H9 (cell line): Measurements from ENCODE around the gene MAP3K20. TPM values are rescaled to one million over a fixed set of nuclear protein-coding genes. Genes with fewer than 3 reads are reported as not detected.

ENCODE experiments used
- DNase-seq: peaks from one replicate; pipeline ENCODE4 v3.0.0-alpha.2; 2017
- H2AFZ ChIP-seq: one replicate; pipeline ENCODE4 v1.6.1; 2013; ENCODE audit warnings: mild to moderate bottlenecking, low read length, control low read depth, moderate library complexity
- H2AK5ac ChIP-seq: 2 replicates; pipeline ENCODE4 v1.6.1; 2013; ENCODE audit warnings: low read length, control low read depth, mixed read lengths; ENCODE audit not compliant: insufficient read length
- H2BK120ac ChIP-seq: one replicate; pipeline ENCODE4 v1.6.1; 2013; ENCODE audit warnings: low read depth, mild to moderate bottlenecking, low read length, control low read depth, inconsistent platforms; ENCODE audit not compliant: poor library complexity, severe bottlenecking
- H2BK12ac ChIP-seq: 2 replicates; pipeline ENCODE4 v1.6.1; 2013; ENCODE audit warnings: low read length, control low read depth, mixed read lengths, low read depth; ENCODE audit not compliant: insufficient read length
- H2BK15ac ChIP-seq: 2 replicates; pipeline ENCODE4 v1.6.1; 2013; ENCODE audit warnings: low read depth, low read length, control low read depth
- H2BK20ac ChIP-seq: one replicate; pipeline ENCODE4 v1.6.1; 2013; ENCODE audit warnings: low read depth, mild to moderate bottlenecking, low read length, control low read depth, inconsistent platforms; ENCODE audit not compliant: poor library complexity, severe bottlenecking
- H2BK5ac ChIP-seq: 2 replicates; pipeline ENCODE4 v1.6.1; 2013; ENCODE audit warnings: low read length, control low read depth, mixed read lengths; ENCODE audit not compliant: insufficient read length
- H3K14ac ChIP-seq: 2 replicates; pipeline ENCODE4 v1.6.1; 2013; ENCODE audit warnings: low read length, control low read depth; ENCODE audit not compliant: insufficient read depth
- H3K18ac ChIP-seq: 2 replicates; pipeline ENCODE4 v1.6.1; 2013; ENCODE audit warnings: low read depth, mild to moderate bottlenecking, mixed read lengths, low read length, control low read depth; ENCODE audit not compliant: insufficient read length
- H3K23ac ChIP-seq: 2 replicates; pipeline ENCODE4 v1.6.1; 2013; ENCODE audit warnings: low read length, control low read depth, mixed read lengths, low read depth; ENCODE audit not compliant: insufficient read length
- H3K23me2 ChIP-seq: 2 replicates; pipeline ENCODE4 v1.6.1; 2013; ENCODE audit warnings: low read depth, mild to moderate bottlenecking, mixed read lengths, low read length, control low read depth; ENCODE audit not compliant: insufficient read length, poor library complexity, severe bottlenecking
- H3K27ac ChIP-seq: 2 replicates; pipeline ENCODE4 v1.5.1; 2013; ENCODE audit warnings: low read length, control low read depth, mixed read lengths, low read depth; ENCODE audit not compliant: insufficient read length
- H3K27me3 ChIP-seq: 2 replicates; pipeline ENCODE4 v1.6.1; 2013; ENCODE audit warnings: low read length, control low read depth, inconsistent platforms; ENCODE audit not compliant: insufficient read depth
- H3K4ac ChIP-seq: 2 replicates; pipeline ENCODE4 v1.6.1; 2013; ENCODE audit warnings: low read depth, mild to moderate bottlenecking, control low read depth, inconsistent platforms, low read length, moderate library complexity
- H3K4me1 ChIP-seq: 2 replicates; pipeline ENCODE4 v1.6.1; 2013; ENCODE audit warnings: low read length, control low read depth, inconsistent platforms; ENCODE audit not compliant: insufficient read depth
- H3K4me2 ChIP-seq: 2 replicates; pipeline ENCODE4 v1.6.1; 2013; ENCODE audit warnings: low read length, control low read depth, mixed read lengths; ENCODE audit not compliant: insufficient read length, insufficient read depth
- H3K56ac ChIP-seq: 2 replicates; pipeline ENCODE4 v1.6.1; 2013; ENCODE audit warnings: low read depth, mild to moderate bottlenecking, mixed read lengths, low read length, control low read depth; ENCODE audit not compliant: insufficient read length
- H3K79me1 ChIP-seq: 2 replicates; pipeline ENCODE4 v1.6.1; 2013; ENCODE audit warnings: low read depth, mild to moderate bottlenecking, moderate library complexity, low read length, control low read depth, inconsistent platforms; ENCODE audit not compliant: insufficient read depth, poor library complexity, severe bottlenecking
- H3K79me2 ChIP-seq: 2 replicates; pipeline ENCODE4 v1.6.1; 2013; ENCODE audit warnings: low read length, control low read depth, inconsistent platforms; ENCODE audit not compliant: insufficient read depth
- H3K9ac ChIP-seq: 2 replicates; pipeline ENCODE4 v1.6.1; 2013; ENCODE audit warnings: low read length, control low read depth, mixed read lengths; ENCODE audit not compliant: insufficient read length; ENCODE audit errors: extremely low read depth
- H3K9me3 ChIP-seq: one replicate; pipeline ENCODE4 v1.6.1; 2013; ENCODE audit warnings: low read depth, low read length, inconsistent platforms; ENCODE audit not compliant: control insufficient read depth
- H3T11ph ChIP-seq: one replicate; pipeline ENCODE4 v1.6.1; 2013; ENCODE audit warnings: mild to moderate bottlenecking, low read length, control low read depth, inconsistent platforms
- H4K20me1 ChIP-seq: one replicate; pipeline ENCODE4 v1.6.1; 2013; ENCODE audit not compliant: control insufficient read depth, insufficient read length, insufficient read depth
- H4K5ac ChIP-seq: 2 replicates; pipeline ENCODE4 v1.6.1; 2013; ENCODE audit warnings: low read depth, mild to moderate bottlenecking, mixed read lengths, low read length, control low read depth; ENCODE audit not compliant: insufficient read length
- H4K8ac ChIP-seq: replicated peaks from 2 replicates; pipeline ENCODE4 v1.6.1; 2013; ENCODE audit warnings: low read length, control low read depth, mixed read lengths, low read depth; ENCODE audit not compliant: insufficient read length
- H4K91ac ChIP-seq: 2 replicates; pipeline ENCODE4 v1.6.1; 2013; ENCODE audit warnings: low read depth, mild to moderate bottlenecking, moderate library complexity, mixed read lengths, low read length, control low read depth; ENCODE audit not compliant: insufficient read length
- H3K27ac Mint-ChIP-seq, 3 experiments: 2 replicates in 2 of 3; 3 replicates in 1 of 3; pipeline ENCODE4 v1.8.0; 2020 to 2021; ENCODE audit warnings: mixed read lengths in 3 of 3, mild to moderate bottlenecking in 1 of 3, moderate library complexity in 1 of 3
- H3K27me3 Mint-ChIP-seq: 2 replicates; pipeline ENCODE4 v1.8.0; 2021; ENCODE audit warnings: low read depth, mild to moderate bottlenecking, moderate library complexity, mixed read lengths
- H3K36me3 Mint-ChIP-seq, 3 experiments: 2 replicates in 2 of 3; 3 replicates in 1 of 3; pipeline ENCODE4 v1.8.0; 2020 to 2021; ENCODE audit warnings: low read depth in 3 of 3, mixed read lengths in 3 of 3; ENCODE audit not compliant: insufficient read depth in 1 of 3
- H3K4me1 Mint-ChIP-seq, 2 experiments: 2 replicates each; pipeline ENCODE4 v1.8.0; 2020; ENCODE audit warnings: mixed read lengths in 2 of 2
- H3K4me3 Mint-ChIP-seq, 2 experiments: 2 replicates in 1 of 2; 3 replicates in 1 of 2; pipeline ENCODE4 v1.8.0; 2020 to 2021; ENCODE audit warnings: mild to moderate bottlenecking in 2 of 2, mixed read lengths in 2 of 2, moderate library complexity in 1 of 2
- H3K9me3 Mint-ChIP-seq, 2 experiments: 2 replicates in 1 of 2; 3 replicates in 1 of 2; pipeline ENCODE4 v1.8.0; 2020; ENCODE audit warnings: mild to moderate bottlenecking in 2 of 2, mixed read lengths in 2 of 2, moderate library complexity in 1 of 2
- CTCF ChIP-seq: fragments of 200-600 bp; sonication (generic); conservative IDR thresholded peaks from 3 replicates; pipeline ENCODE4 v1.8.0; 2021; ENCODE audit warnings: antibody characterized with exemption, mild to moderate bottlenecking
- WGBS: extraction: QIAGEN DNeasy Blood & Tissue Kit; methylation state at CpG from one replicate; pipeline ENCODE4 v1.1.7; 2013; ENCODE audit warnings: missing lambda C conversion rate, low lambda C conversion rate, mixed read lengths; ENCODE audit not compliant: insufficient read length; ENCODE audit errors: extremely low coverage; 5-methylcytosine and 5-hydroxymethylcytosine counted together
- total RNA-seq: library from RNA; stranded (reverse); gene quantifications from 2 replicates; pipeline ENCODE4 v1.2.1, GENCODE V29; 2021

Gene MAP3K20
- total RNA-seq, 1 experiment from 2014 or later: 8.7 TPM

- Histone ChIP-seq H3K79me1 (no peaks in the 10 kb centered on the region), H3K23me2 (no peaks in the 10 kb centered on the region), H2BK20ac (no peak overlapping the region), H3T11ph (no peak overlapping the region), H4K8ac (no peak overlapping the region), H3K79me2 (no peaks in the 10 kb centered on the region), H2AK5ac (no peak overlapping the region), H3K9me3 (no peaks in the 10 kb centered on the region), H3K27ac (no peak overlapping the region), H3K23ac (no peak overlapping the region), H4K20me1 (no peaks in the 10 kb centered on the region), H3K56ac (no peak overlapping the region), H4K5ac (no peak overlapping the region), H3K4ac (no peak overlapping the region), H3K4me2 (no peak overlapping the region), H4K91ac (no peak overlapping the region), H3K14ac (no peak overlapping the region), H2BK15ac (no peak overlapping the region), H2AFZ (no peak overlapping the region), H3K4me1 (no peaks in the 10 kb centered on the region), H2BK5ac (no peak overlapping the region), H3K18ac (no peak overlapping the region), H3K9ac (no peak overlapping the region), H3K27me3 (no peaks in the 10 kb centered on the region), H2BK120ac (no peak overlapping the region), H2BK12ac (no peak overlapping the region)
- no CpG with 5 or more reads among the region's 2 CpGs for WGBS
- Mint-ChIP-seq H3K27ac (no peak overlapping the region), H3K9me3 (peaks cover 7 to 8% of the 10 kb centered on the region in 2 experiments), H3K27me3 (no peaks in the 10 kb centered on the region; the same call in 1 of the 2 replicates), H3K4me1 (peaks cover 20 to 41% of the 10 kb centered on the region in 2 experiments), H3K36me3 (peaks cover 8 to 13% (median 8%) of the 10 kb centered on the region in 3 experiments), H3K4me3 (no peak overlapping the region)
- TF ChIP-seq CTCF: no peak
- DNase-seq: no peak
These were observed 164.0 kb downstream of the MAP3K20 start for GRCh38 chr2:173239644-173240043.
